AG10803 (cell line): ENCODE results near the gene OR52B2.

Experiments
- DNase-seq: peaks from one replicate; pipeline ENCODE4 v3.0.0; 2010; ENCODE audit warnings: low read depth
- H3K4me3 ChIP-seq: 2 replicates; pipeline ENCODE4 v1.5.1; 2011; ENCODE audit warnings: mild to moderate bottlenecking, low read length, control low read depth
- TF ChIP-seq, protein P1 (sequence below): conservative IDR thresholded peaks from 2 replicates; pipeline ENCODE4 v1.5.1; 2011; ENCODE audit warnings: mild to moderate bottlenecking, low read length, control low read depth, inconsistent platforms

OR52B2 gene

DNA sequence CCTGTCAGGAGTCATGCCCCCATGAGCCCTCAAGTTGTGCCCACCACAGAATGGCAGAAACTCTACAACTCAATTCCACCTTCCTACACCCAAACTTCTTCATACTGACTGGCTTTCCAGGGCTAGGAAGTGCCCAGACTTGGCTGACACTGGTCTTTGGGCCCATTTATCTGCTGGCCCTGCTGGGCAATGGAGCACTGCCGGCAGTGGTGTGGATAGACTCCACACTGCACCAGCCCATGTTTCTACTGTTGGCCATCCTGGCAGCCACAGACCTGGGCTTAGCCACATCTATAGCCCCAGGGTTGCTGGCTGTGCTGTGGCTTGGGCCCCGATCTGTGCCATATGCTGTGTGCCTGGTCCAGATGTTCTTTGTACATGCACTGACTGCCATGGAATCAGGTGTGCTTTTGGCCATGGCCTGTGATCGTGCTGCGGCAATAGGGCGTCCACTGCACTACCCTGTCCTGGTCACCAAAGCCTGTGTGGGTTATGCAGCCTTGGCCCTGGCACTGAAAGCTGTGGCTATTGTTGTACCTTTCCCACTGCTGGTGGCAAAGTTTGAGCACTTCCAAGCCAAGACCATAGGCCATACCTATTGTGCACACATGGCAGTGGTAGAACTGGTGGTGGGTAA, 29.2 kb upstream of the OR52B2 start, which contains the start of gene OR52W1:
Gene OR52W1, plus strand, starts transcription at position 51 of the 637 bp plus-strand sequence. Its CDS starts 0 bp downstream, at position 51.
- H3K4me3 ChIP-seq, result no peak within 1 kb of the TSS
- TF ChIP-seq, protein P1, sequence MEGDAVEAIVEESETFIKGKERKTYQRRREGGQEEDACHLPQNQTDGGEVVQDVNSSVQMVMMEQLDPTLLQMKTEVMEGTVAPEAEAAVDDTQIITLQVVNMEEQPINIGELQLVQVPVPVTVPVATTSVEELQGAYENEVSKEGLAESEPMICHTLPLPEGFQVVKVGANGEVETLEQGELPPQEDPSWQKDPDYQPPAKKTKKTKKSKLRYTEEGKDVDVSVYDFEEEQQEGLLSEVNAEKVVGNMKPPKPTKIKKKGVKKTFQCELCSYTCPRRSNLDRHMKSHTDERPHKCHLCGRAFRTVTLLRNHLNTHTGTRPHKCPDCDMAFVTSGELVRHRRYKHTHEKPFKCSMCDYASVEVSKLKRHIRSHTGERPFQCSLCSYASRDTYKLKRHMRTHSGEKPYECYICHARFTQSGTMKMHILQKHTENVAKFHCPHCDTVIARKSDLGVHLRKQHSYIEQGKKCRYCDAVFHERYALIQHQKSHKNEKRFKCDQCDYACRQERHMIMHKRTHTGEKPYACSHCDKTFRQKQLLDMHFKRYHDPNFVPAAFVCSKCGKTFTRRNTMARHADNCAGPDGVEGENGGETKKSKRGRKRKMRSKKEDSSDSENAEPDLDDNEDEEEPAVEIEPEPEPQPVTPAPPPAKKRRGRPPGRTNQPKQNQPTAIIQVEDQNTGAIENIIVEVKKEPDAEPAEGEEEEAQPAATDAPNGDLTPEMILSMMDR, result no peak
- DNase-seq, result no peak

DNA sequence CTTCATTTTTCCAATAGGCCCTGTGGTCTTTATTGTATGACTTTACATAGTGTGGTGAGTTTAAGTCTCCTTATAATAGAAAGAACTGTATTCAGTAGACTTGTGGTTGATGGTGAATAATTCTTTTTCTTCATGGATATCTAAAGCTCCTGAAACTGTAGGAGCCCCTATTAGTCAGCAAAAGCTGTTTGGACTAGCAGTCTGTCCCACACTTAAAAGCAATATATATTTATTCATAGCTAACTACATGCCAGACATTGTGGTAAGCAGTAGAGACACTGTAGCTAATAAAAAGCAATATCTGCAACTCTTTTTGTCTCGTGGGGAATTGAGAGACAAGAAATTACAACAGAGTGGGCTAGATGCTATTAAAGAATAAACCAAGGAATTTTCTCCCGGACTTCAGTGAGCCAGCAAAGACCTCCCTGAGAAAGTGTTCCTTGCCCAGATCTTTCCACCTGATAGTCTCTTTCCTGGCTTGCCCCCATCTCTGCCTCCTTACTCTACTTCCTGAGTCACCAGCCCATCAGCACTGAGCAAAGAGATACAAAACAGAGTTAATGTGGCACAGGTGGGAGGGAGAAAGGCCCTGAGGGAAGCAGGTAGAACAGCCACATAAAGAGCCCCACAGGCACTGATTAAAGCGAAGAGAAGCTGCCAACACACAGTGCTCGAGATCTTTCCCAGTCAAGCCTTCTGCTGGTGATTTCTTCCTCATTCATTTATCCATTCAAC, 27.5 kb upstream of the OR52B2 start:
- H3K4me3 ChIP-seq, result no peak overlapping the region
- TF ChIP-seq, protein P1, result no peak
- DNase-seq, result no peak

GRCh38 chr11:6196396-6196795, 26.3 kb upstream of the OR52B2 start:
- DNase-seq, result no peak
- no peak overlapping the region for H3K4me3 ChIP-seq
- TF ChIP-seq, protein P1, result no peak

- TF ChIP-seq, protein P1, result no peak
- DNase-seq, result no peak
- no peak overlapping the region for H3K4me3 ChIP-seq
Observed at GRCh38 chr11:6194065-6194581, 24.0 kb upstream of the OR52B2 start.

DNA sequence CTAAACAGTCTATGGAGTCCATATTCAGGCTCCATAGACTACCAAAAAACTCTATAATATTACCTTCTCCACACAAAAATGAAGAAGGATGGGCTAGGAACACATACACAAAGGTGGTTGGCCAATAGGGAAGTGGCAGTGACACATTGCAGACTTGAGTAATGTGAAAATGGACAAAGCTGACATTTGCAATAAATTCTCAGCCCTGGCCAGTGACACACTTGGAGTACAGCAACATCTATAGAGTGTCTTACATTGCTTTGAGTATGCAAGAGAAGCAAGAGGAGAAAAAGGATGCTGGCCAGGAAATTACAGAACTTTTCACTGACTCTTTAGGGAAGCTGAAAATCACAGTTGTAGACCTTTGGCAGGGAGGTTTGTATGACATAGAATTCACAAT, 21.6 kb upstream of the OR52B2 start:
- H3K4me3 ChIP-seq, result no peak overlapping the region
- TF ChIP-seq, protein P1, result no peak
- no peak for DNase-seq

DNA sequence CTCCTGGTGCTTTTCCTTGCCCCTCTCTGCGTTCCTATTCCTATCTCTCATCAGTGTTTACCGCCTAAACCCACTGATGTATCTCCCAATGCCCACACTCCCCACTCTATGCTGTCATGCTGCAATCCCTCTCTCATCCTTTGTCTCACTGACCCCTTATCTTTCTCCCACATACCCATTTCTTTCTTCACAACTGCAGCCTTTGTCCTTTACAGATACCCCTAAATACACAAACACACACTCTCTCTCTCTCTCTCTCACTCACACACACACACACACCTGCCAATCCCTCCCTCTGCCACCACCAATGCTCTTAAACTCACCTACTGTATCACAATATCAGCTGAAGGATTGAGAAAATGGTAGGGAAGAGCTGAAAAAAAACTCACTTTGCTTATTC, 5.3 kb upstream of the OR52B2 start:
- TF ChIP-seq, protein P1, result no peak
- DNase-seq, result no peak
- H3K4me3 ChIP-seq, result no peak overlapping the region
